Measurements from ENCODE around the gene SIK2.

Gene SIK2

GRCh38 chr11:111735262-111736116 lies 133.2 kb downstream of the SIK2 start:
- Histone ChIP-seq H3K36me3 (ENCODE audit: low read depth) (peaks cover 12% of the 10 kb centered on the region), H3K27me3 (ENCODE audit: insufficient read depth, poor library complexity, severe bottlenecking) (no peaks in the 10 kb centered on the region), H3K27ac (ENCODE audit: poor library complexity, severe bottlenecking) (peak overlapping the region; percentile 81), H3K4me1 (ENCODE audit: insufficient read depth, poor library complexity, severe bottlenecking) (peaks cover 18% of the 10 kb centered on the region), H3K4me3 (ENCODE audit: severe bottlenecking) (no peak overlapping the region), H3K9me3 (ENCODE audit: severe bottlenecking) (no peaks in the 10 kb centered on the region)
- TF ChIP-seq CTCF (IDR thresholded peaks at IDR 0.05; ENCODE audit: poor library complexity, severe bottlenecking), result no peak
- DNase-seq (ENCODE audit: low spot score) (peak; percentile 81), ATAC-seq (ENCODE audit: low read depth) (peak; percentile 87)

- Histone ChIP-seq H3K27me3 (ENCODE audit: insufficient read depth, poor library complexity, severe bottlenecking) (no peaks in the 10 kb centered on the region), H3K4me3 (ENCODE audit: severe bottlenecking) (no peak overlapping the region), H3K4me1 (ENCODE audit: insufficient read depth, poor library complexity, severe bottlenecking) (peaks cover 18% of the 10 kb centered on the region), H3K27ac (ENCODE audit: poor library complexity, severe bottlenecking) (peak overlapping the region; percentile 81), H3K9me3 (ENCODE audit: severe bottlenecking) (no peaks in the 10 kb centered on the region), H3K36me3 (ENCODE audit: low read depth) (peaks cover 19% of the 10 kb centered on the region)
- DNase-seq (ENCODE audit: low spot score), result no peak
- ATAC-seq (ENCODE audit: low read depth), result no peak
- no peak for TF ChIP-seq CTCF (IDR thresholded peaks at IDR 0.05; ENCODE audit: poor library complexity, severe bottlenecking)
These were observed 133.9 kb downstream of the SIK2 start for GRCh38 chr11:111736181-111736590.

GRCh38 chr11:111736621-111737443 lies 134.6 kb downstream of the SIK2 start:
- H3K27ac ChIP-seq (ENCODE audit: poor library complexity, severe bottlenecking), result peak overlapping the region; percentile 81
- peaks cover 18% of the 10 kb centered on the region for H3K4me1 ChIP-seq (ENCODE audit: insufficient read depth, poor library complexity, severe bottlenecking)
- peaks cover 26% of the 10 kb centered on the region for H3K36me3 ChIP-seq (ENCODE audit: low read depth)
- no peaks in the 10 kb centered on the region for H3K9me3 ChIP-seq (ENCODE audit: severe bottlenecking)
- no peak for ATAC-seq (ENCODE audit: low read depth)
- TF ChIP-seq CTCF (IDR thresholded peaks at IDR 0.05; ENCODE audit: poor library complexity, severe bottlenecking), result no peak
- H3K4me3 ChIP-seq (ENCODE audit: severe bottlenecking), result no peak overlapping the region
- no peaks in the 10 kb centered on the region for H3K27me3 ChIP-seq (ENCODE audit: insufficient read depth, poor library complexity, severe bottlenecking)
- DNase-seq (ENCODE audit: low spot score), result no peak

GRCh38 chr11:111737444-111738210 lies 135.4 kb downstream of the SIK2 start:
- no peak overlapping the region for H3K4me3 ChIP-seq (ENCODE audit: severe bottlenecking)
- H3K36me3 ChIP-seq (ENCODE audit: low read depth), result peaks cover 33% of the 10 kb centered on the region
- H3K9me3 ChIP-seq (ENCODE audit: severe bottlenecking), result no peaks in the 10 kb centered on the region
- H3K27me3 ChIP-seq (ENCODE audit: insufficient read depth, poor library complexity, severe bottlenecking), result no peaks in the 10 kb centered on the region
- no peak overlapping the region for H3K27ac ChIP-seq (ENCODE audit: poor library complexity, severe bottlenecking)
- DNase-seq (ENCODE audit: low spot score) (no peak), ATAC-seq (ENCODE audit: low read depth) (no peak)
- no peak for TF ChIP-seq CTCF (IDR thresholded peaks at IDR 0.05; ENCODE audit: poor library complexity, severe bottlenecking)
- H3K4me1 ChIP-seq (ENCODE audit: insufficient read depth, poor library complexity, severe bottlenecking), result peaks cover 18% of the 10 kb centered on the region
